Glutamatergic neuron (in vitro differentiated cells): ENCODE data around the gene GPR15. TPM values are rescaled to one million over a fixed set of nuclear protein-coding genes. Genes with fewer than 3 reads are reported as not detected.

Source experiments
- DNase-seq: peaks from one replicate; pipeline ENCODE4 v3.0.0; 2022
- H3K27ac Mint-ChIP-seq: one replicate; pipeline ENCODE4 v1.8.0; 2020; ENCODE audit warnings: mild to moderate bottlenecking, mixed read lengths, inconsistent platforms; ENCODE audit not compliant: unreplicated experiment
- H3K27me3 Mint-ChIP-seq: one replicate; pipeline ENCODE4 v1.8.0; 2020; ENCODE audit warnings: mild to moderate bottlenecking, moderate library complexity, mixed read lengths, inconsistent platforms; ENCODE audit not compliant: unreplicated experiment
- H3K36me3 Mint-ChIP-seq: one replicate; pipeline ENCODE4 v1.8.0; 2020; ENCODE audit warnings: mild to moderate bottlenecking, mixed read lengths, inconsistent platforms; ENCODE audit not compliant: unreplicated experiment
- H3K4me1 Mint-ChIP-seq: one replicate; pipeline ENCODE4 v1.8.0; 2020; ENCODE audit warnings: mild to moderate bottlenecking, low read depth, mixed read lengths, inconsistent platforms; ENCODE audit not compliant: unreplicated experiment
- H3K4me3 Mint-ChIP-seq: one replicate; pipeline ENCODE4 v1.8.0; 2020; ENCODE audit warnings: mild to moderate bottlenecking, mixed read lengths, inconsistent platforms; ENCODE audit not compliant: unreplicated experiment
- H3K9me3 Mint-ChIP-seq: one replicate; pipeline ENCODE4 v1.8.0; 2020; ENCODE audit warnings: mild to moderate bottlenecking, moderate library complexity, mixed read lengths, inconsistent platforms; ENCODE audit not compliant: unreplicated experiment
- total RNA-seq: library from RNA; stranded (reverse); fragmentation: NEBNext Ultra II Directional; extraction: Animal tissue kit (Norgen Biotek cat#: 25700); gene quantifications from one replicate; pipeline ENCODE4 v1.2.1, GENCODE V29; 2021; ENCODE audit not compliant: unreplicated experiment
- TF ChIP-seq, protein P1 (sequence below): fragments of 200-600 bp; sonication (generic); IDR thresholded peaks from one replicate; pipeline ENCODE4 v1.5.0; 2021; ENCODE audit not compliant: partially characterized antibody, unreplicated experiment

Gene GPR15
- total RNA-seq, 1 donor from 2014 or later, result not detected

DNA sequence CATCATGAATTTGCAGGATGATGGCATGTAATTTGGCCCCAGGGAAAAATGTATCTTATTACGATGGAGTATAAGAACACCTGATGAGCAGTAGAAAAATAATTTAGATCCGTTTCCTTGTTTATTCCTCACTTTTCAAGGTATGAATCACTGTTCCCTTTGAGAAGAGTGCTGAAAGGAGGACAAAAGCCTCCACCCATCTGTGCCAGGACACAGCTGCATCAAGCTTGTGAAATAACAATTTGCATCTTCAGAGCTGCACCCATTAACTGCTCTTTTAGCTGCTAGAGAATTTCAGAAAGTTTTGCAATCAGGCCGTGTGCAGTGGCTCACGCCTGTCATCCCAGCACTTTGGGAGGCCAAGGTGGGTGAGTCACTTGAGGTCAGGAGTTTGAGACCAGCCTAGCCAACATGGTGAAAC lies 18.7 kb upstream of the GPR15 start:
- H3K27me3 Mint-ChIP-seq, result no peaks in the 10 kb centered on the region
- H3K9me3 Mint-ChIP-seq, result no peaks in the 10 kb centered on the region
- H3K27ac Mint-ChIP-seq, result no peak overlapping the region
- no peaks in the 10 kb centered on the region for H3K36me3 Mint-ChIP-seq
- H3K4me3 Mint-ChIP-seq, result no peak overlapping the region
- no peak for DNase-seq
- TF ChIP-seq, protein P1, sequence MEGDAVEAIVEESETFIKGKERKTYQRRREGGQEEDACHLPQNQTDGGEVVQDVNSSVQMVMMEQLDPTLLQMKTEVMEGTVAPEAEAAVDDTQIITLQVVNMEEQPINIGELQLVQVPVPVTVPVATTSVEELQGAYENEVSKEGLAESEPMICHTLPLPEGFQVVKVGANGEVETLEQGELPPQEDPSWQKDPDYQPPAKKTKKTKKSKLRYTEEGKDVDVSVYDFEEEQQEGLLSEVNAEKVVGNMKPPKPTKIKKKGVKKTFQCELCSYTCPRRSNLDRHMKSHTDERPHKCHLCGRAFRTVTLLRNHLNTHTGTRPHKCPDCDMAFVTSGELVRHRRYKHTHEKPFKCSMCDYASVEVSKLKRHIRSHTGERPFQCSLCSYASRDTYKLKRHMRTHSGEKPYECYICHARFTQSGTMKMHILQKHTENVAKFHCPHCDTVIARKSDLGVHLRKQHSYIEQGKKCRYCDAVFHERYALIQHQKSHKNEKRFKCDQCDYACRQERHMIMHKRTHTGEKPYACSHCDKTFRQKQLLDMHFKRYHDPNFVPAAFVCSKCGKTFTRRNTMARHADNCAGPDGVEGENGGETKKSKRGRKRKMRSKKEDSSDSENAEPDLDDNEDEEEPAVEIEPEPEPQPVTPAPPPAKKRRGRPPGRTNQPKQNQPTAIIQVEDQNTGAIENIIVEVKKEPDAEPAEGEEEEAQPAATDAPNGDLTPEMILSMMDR, result no peak
- no peaks in the 10 kb centered on the region for H3K4me1 Mint-ChIP-seq

DNA sequence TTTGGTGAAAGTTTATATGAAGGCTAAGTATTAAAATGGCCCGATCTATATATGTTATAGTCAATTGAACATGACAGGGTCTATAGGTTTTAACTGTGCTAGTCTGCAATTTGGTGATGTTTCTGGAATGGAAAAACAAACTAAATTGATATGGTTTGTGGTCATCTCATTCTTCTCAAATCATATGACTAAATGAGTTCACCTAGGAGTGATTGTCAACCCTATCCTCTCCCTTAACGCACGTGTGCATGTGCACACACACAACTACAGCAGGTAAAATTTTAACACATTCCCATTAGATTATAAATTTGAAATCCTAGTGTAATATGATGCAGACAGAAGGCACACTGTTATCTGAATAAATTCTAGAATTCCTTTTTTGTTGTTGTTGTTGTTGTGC lies 18.0 kb upstream of the GPR15 start:
- no peak for DNase-seq
- TF ChIP-seq, protein P1, result no peak
- Mint-ChIP-seq H3K9me3 (no peaks in the 10 kb centered on the region), H3K27ac (no peak overlapping the region), H3K4me3 (no peak overlapping the region), H3K27me3 (no peaks in the 10 kb centered on the region), H3K36me3 (no peaks in the 10 kb centered on the region), H3K4me1 (no peaks in the 10 kb centered on the region)

DNA sequence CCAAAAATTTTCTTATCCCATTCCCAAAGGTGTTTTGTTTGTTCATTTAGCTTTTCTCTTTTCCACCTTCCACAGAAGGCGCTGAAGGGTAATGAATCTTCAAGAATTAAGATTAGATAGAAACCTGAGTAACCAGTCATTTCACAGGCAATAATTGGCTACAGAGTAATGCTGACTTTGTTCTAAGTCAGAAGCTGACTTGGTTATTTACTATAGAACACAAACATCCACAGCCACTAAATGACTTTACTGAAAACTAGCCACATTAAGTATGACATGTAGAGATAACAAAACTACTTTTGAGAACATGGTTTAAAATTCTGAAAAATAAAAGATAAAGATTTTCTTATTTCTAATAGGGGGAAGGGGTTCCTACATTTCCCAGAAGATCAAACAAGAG lies 16.8 kb upstream of the GPR15 start:
- Mint-ChIP-seq H3K4me1 (no peaks in the 10 kb centered on the region), H3K27ac (no peak overlapping the region), H3K36me3 (no peaks in the 10 kb centered on the region), H3K4me3 (no peak overlapping the region), H3K27me3 (no peaks in the 10 kb centered on the region), H3K9me3 (no peaks in the 10 kb centered on the region)
- TF ChIP-seq, protein P1, result no peak
- no peak for DNase-seq

DNA sequence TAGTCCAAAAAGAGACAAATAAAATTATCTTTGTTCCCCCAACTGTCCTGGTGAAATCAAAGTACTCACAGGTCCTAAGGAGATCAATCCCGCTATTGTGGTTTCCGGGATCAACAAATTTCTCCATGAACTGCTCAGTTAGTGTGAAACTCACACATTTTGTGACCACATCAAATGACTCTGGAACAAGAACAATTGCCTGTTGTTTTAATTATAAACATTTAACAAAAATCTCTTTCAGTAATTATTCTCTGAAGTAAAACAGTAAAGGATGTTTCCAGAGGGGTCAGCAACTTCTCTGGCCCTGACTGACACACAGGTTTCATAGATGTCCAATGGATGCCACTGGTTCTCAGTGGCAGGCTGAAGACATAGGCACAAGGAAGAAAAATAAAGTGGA lies 13.0 kb upstream of the GPR15 start:
- no peaks in the 10 kb centered on the region for H3K27me3 Mint-ChIP-seq
- no peaks in the 10 kb centered on the region for H3K36me3 Mint-ChIP-seq
- peak overlapping the region; percentile 22 for H3K4me3 Mint-ChIP-seq
- no peak overlapping the region for H3K27ac Mint-ChIP-seq
- peaks cover 5% of the 10 kb centered on the region for H3K4me1 Mint-ChIP-seq
- no peaks in the 10 kb centered on the region for H3K9me3 Mint-ChIP-seq
- DNase-seq, result no peak
- TF ChIP-seq, protein P1, result no peak

DNA sequence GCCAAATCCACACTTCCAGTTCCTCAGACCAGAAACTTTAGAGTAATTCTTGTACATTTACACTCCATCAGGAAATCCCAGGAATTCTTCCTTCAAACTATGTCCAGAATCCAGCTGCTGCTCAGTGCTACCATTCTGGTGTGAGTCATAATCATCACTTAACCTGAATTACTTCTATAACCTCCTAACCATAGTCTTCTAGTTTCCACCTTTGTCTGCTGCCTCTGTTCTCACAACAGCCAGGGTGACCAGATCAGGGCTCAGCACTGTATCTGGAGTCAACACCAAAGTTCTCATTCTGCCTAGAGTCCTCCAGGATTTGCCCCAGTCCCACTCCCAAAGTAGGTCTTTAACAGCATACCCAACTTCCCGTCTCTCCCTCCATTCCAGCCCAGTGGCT lies 12.4 kb upstream of the GPR15 start:
- Mint-ChIP-seq H3K27ac (no peak overlapping the region), H3K36me3 (no peaks in the 10 kb centered on the region), H3K4me1 (peaks cover 5% of the 10 kb centered on the region), H3K4me3 (no peak overlapping the region), H3K9me3 (no peaks in the 10 kb centered on the region), H3K27me3 (no peaks in the 10 kb centered on the region)
- TF ChIP-seq, protein P1, result no peak
- no peak for DNase-seq
